Breast epithelium (tissue), 4 donors: ENCODE data around the gene MAP4K4. TPM values are rescaled to one million over a fixed set of nuclear protein-coding genes. Genes with fewer than 3 reads are reported as not detected.

ENCODE experiments used
- DNase-seq, 2 donors: peaks; one replicate each; pipeline ENCODE4 v3.0.0-alpha.2; 2019; ENCODE audit warnings: low spot score in 2 of 2
- H3K27ac ChIP-seq, 2 donors: fragments of 200-600 bp; sonication (generic) in 1 of 2; one replicate each; pipeline ENCODE4 v1.5.1; 2016 to 2019; ENCODE audit warnings: mild to moderate bottlenecking in 1 of 2
- H3K27me3 ChIP-seq, 2 donors: fragments of 200-600 bp; sonication (generic) in 1 of 2; one replicate each; pipeline versions ENCODE4 v1.5.1 to v1.6.0; 2017 to 2019; ENCODE audit warnings: control low read depth in 1 of 2, mild to moderate bottlenecking in 1 of 2
- H3K36me3 ChIP-seq: fragments of 200-600 bp; one replicate; pipeline ENCODE4 v1.5.1; 2019
- H3K4me1 ChIP-seq, 2 donors: fragments of 200-600 bp; sonication (generic); one replicate each; pipeline ENCODE4 v1.5.1; 2016 to 2019; ENCODE audit warnings: control low read depth in 1 of 2
- H3K4me3 ChIP-seq, 3 donors: fragments of 200-600 bp; sonication (generic); 1 replicate in 2 of 3; 2 replicates in 1 of 3; pipeline ENCODE4 v1.5.1; 2016 to 2019; ENCODE audit warnings: mild to moderate bottlenecking in 3 of 3, moderate library complexity in 2 of 3
- H3K9me3 ChIP-seq, 2 donors: fragments of 200-600 bp; sonication (generic) in 1 of 2; one replicate each; pipeline ENCODE4 v1.5.1; 2016 to 2019; ENCODE audit warnings: control low read depth in 1 of 2
- POLR2A ChIP-seq: fragments of 450-650 bp; IDR thresholded peaks from one replicate; pipeline ENCODE4 v1.6.1; 2016; ENCODE audit warnings: antibody characterized with exemption, mild to moderate bottlenecking, moderate library complexity
- POLR2AphosphoS5 ChIP-seq, 3 donors: sonication (generic); formaldehyde crosslinking; IDR thresholded peaks; one replicate each; pipeline ENCODE4 v1.6.1; 2017; ENCODE audit warnings: antibody characterized with exemption in 3 of 3
- intact Hi-C: fragments of 100-400 bp; cut with DNase I; formaldehyde crosslinking; loops from one replicate; pipeline ENCODE4 v1.15.1; 2023; ENCODE audit warnings: low total_unique reads
- total RNA-seq, 3 donors: library from RNA; depleted of rRNA; stranded (reverse); fragments of >200 nt; gene quantifications; one replicate each; pipeline ENCODE4 v1.1.0, GENCODE V29; 2016
- TF ChIP-seq, protein P1 (sequence below), 3 donors: fragments of 450-650 bp; IDR thresholded peaks; one replicate each; pipeline ENCODE4 v1.5.1; 2016 to 2017; ENCODE audit warnings: antibody characterized with exemption in 3 of 3, mild to moderate bottlenecking in 3 of 3, moderate library complexity in 3 of 3

MAP4K4 gene
- total RNA-seq, 3 donors from 2014 or later = 62.1 to 89.1 (median 74.7) TPM

- Histone ChIP-seq H3K36me3 (no peaks in the 10 kb centered on the region), H3K9me3 (no peaks in the 10 kb centered on the region), H3K4me1 (no peaks in the 10 kb centered on the region), H3K27me3 (no peaks in the 10 kb centered on the region), H3K27ac (no peak overlapping the region), H3K4me3 (no peak overlapping the region)
- no peak for TF ChIP-seq POLR2A
- TF ChIP-seq POLR2AphosphoS5 (IDR thresholded peaks at IDR 0.05) = no peak
- TF ChIP-seq, protein P1, sequence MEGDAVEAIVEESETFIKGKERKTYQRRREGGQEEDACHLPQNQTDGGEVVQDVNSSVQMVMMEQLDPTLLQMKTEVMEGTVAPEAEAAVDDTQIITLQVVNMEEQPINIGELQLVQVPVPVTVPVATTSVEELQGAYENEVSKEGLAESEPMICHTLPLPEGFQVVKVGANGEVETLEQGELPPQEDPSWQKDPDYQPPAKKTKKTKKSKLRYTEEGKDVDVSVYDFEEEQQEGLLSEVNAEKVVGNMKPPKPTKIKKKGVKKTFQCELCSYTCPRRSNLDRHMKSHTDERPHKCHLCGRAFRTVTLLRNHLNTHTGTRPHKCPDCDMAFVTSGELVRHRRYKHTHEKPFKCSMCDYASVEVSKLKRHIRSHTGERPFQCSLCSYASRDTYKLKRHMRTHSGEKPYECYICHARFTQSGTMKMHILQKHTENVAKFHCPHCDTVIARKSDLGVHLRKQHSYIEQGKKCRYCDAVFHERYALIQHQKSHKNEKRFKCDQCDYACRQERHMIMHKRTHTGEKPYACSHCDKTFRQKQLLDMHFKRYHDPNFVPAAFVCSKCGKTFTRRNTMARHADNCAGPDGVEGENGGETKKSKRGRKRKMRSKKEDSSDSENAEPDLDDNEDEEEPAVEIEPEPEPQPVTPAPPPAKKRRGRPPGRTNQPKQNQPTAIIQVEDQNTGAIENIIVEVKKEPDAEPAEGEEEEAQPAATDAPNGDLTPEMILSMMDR (IDR thresholded peaks at IDR 0.05) = no peak
- intact Hi-C loops = no loop called here
- no peak for DNase-seq
Observed at GRCh38 chr2:101854877-101855276, 157.4 kb downstream of the MAP4K4 start.

DNA sequence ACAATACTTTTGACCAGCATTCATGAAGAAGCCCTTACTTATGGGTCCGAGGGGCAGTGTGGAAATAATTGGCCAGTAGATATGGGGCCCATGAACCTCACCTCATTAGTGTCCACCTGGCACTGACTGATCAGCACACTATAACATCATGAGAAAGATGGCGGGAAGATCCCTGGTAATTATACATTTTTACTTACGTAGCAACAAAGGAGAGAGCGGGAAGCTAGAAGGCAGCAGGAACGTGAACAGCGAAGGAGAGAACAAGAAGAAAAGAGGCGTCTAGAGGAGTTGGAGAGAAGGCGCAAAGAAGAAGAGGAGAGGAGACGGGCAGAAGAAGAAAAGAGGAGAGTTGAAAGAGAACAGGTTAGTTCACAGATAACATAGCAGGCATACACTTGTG, 158.3 kb downstream of the MAP4K4 start:
- Histone ChIP-seq H3K9me3 (no peaks in the 10 kb centered on the region), H3K27ac (no peak overlapping the region), H3K36me3 (no peaks in the 10 kb centered on the region), H3K27me3 (no peaks in the 10 kb centered on the region), H3K4me1 (no peaks in the 10 kb centered on the region), H3K4me3 (no peak overlapping the region)
- intact Hi-C loops = no loop called here
- DNase-seq = no peak
- TF ChIP-seq POLR2A = no peak

- Histone ChIP-seq H3K36me3 (no peaks in the 10 kb centered on the region), H3K9me3 (no peaks in the 10 kb centered on the region), H3K27me3 (no peaks in the 10 kb centered on the region), H3K4me3 (no peak overlapping the region), H3K27ac (no peak overlapping the region), H3K4me1 (no peaks in the 10 kb centered on the region)
- TF ChIP-seq, protein P1 (IDR thresholded peaks at IDR 0.05) = no peak
- no peak for TF ChIP-seq POLR2AphosphoS5 (IDR thresholded peaks at IDR 0.05)
- no peak for TF ChIP-seq POLR2A
- no peak for DNase-seq
- intact Hi-C loops = no loop called here
Observed at GRCh38 chr2:101858246-101858645, 160.7 kb downstream of the MAP4K4 start.

DNA sequence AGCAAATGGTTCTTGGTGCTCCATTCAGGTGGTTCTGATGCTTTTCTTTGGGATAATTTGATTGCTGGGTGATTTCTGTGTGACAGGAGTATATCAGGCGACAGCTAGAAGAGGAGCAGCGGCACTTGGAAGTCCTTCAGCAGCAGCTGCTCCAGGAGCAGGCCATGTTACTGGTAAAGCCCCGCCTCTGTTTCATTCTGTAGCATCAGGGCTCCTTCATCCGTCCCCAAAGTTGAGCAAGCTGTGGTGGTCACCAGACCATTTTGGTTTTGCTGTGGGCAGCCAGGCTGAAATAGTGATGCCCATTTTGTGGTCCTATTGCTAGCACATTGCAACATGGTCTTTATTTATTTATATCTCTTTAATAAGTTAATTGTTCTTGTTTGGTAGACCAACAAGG, 161.4 kb downstream of the MAP4K4 start:
- no peak for DNase-seq
- TF ChIP-seq POLR2AphosphoS5 (IDR thresholded peaks at IDR 0.05) = no peak
- TF ChIP-seq POLR2A = no peak
- TF ChIP-seq, protein P1 (IDR thresholded peaks at IDR 0.05) = no peak
- H3K4me3 ChIP-seq = no peak overlapping the region
- no peaks in the 10 kb centered on the region for H3K9me3 ChIP-seq
- H3K27me3 ChIP-seq = no peaks in the 10 kb centered on the region
- intact Hi-C loops = no loop called here
- H3K4me1 ChIP-seq = no peaks in the 10 kb centered on the region
- no peaks in the 10 kb centered on the region for H3K36me3 ChIP-seq
- no peak overlapping the region for H3K27ac ChIP-seq

GRCh38 chr2:101859604-101860003, 162.1 kb downstream of the MAP4K4 start:
- Histone ChIP-seq H3K9me3 (no peaks in the 10 kb centered on the region), H3K27me3 (no peaks in the 10 kb centered on the region), H3K27ac (no peak overlapping the region), H3K4me3 (no peak overlapping the region), H3K36me3 (no peaks in the 10 kb centered on the region), H3K4me1 (no peaks in the 10 kb centered on the region)
- intact Hi-C loops = no loop called here
- TF ChIP-seq, protein P1 (IDR thresholded peaks at IDR 0.05) = no peak
- no peak for TF ChIP-seq POLR2AphosphoS5 (IDR thresholded peaks at IDR 0.05)
- TF ChIP-seq POLR2A = no peak
- DNase-seq = no peak

DNA sequence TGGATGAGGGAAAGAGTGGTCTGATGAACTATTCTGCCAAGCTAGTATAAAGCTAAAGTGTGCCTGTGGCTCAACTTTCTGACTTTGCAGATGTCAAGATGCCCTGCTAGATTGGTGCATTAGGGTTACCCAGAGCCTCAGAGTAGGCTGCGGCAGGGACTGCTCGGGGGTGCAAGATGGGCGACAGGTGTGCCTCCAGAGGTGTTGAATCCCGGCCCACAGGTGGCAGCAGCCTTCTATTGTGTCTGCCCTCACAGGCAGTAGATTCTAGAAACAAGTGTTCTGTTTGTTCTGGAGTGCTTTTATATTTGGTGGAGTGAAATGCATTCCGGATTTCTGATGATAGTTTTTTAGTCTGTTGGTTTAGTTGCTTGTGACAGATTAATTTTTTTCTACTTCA, 162.7 kb downstream of the MAP4K4 start:
- Histone ChIP-seq H3K27me3 (no peaks in the 10 kb centered on the region), H3K9me3 (no peaks in the 10 kb centered on the region), H3K27ac (no peak overlapping the region), H3K4me1 (no peaks in the 10 kb centered on the region), H3K36me3 (no peaks in the 10 kb centered on the region), H3K4me3 (no peak overlapping the region)
- TF ChIP-seq POLR2AphosphoS5 (IDR thresholded peaks at IDR 0.05) (no peak), POLR2A (no peak)
- TF ChIP-seq, protein P1 (IDR thresholded peaks at IDR 0.05) = no peak
- no peak for DNase-seq
- intact Hi-C loops = no loop called here
